Neuronal stem cell (in vitro differentiated cells): ENCODE results near the gene AP2M1.

Experiments
- DNase-seq: peaks from one replicate; pipeline ENCODE4 v3.0.0-alpha.2; 2013; ENCODE audit warnings: low spot score
- H2AFZ ChIP-seq: one replicate; pipeline ENCODE4 v1.6.1; 2013; ENCODE audit warnings: mild to moderate bottlenecking, low read length, inconsistent platforms
- H2AK5ac ChIP-seq: 2 replicates; pipeline ENCODE4 v1.6.1; 2013; ENCODE audit warnings: low read depth, mild to moderate bottlenecking, inconsistent platforms, low read length, moderate library complexity, mixed read lengths
- H2BK120ac ChIP-seq: 2 replicates; pipeline ENCODE4 v1.6.1; 2013; ENCODE audit warnings: low read depth, mild to moderate bottlenecking, inconsistent platforms, low read length, moderate library complexity, mixed read lengths
- H2BK12ac ChIP-seq: one replicate; pipeline ENCODE4 v1.6.1; 2013; ENCODE audit warnings: low read length, inconsistent platforms
- H2BK15ac ChIP-seq: 2 replicates; pipeline ENCODE4 v1.6.1; 2013; ENCODE audit warnings: mild to moderate bottlenecking, low read length, inconsistent platforms, mixed read lengths
- H2BK5ac ChIP-seq: one replicate; pipeline ENCODE4 v1.6.1; 2013; ENCODE audit warnings: inconsistent platforms, mild to moderate bottlenecking, low read length, moderate library complexity
- H3K14ac ChIP-seq: one replicate; pipeline ENCODE4 v1.6.1; 2013; ENCODE audit warnings: low read length, inconsistent platforms
- H3K18ac ChIP-seq: 2 replicates; pipeline ENCODE4 v1.6.1; 2013; ENCODE audit warnings: low read length, inconsistent platforms
- H3K23ac ChIP-seq: 2 replicates; pipeline ENCODE4 v1.6.1; 2013; ENCODE audit warnings: low read depth, mild to moderate bottlenecking, mixed read lengths, low read length, inconsistent platforms; ENCODE audit not compliant: poor library complexity
- H3K27ac ChIP-seq: replicated peaks from 3 replicates; pipeline ENCODE4 v1.5.1; 2013; ENCODE audit warnings: low read length, inconsistent platforms
- H3K27me3 ChIP-seq, 3 experiments: 2 replicates each; pipeline ENCODE4 v1.6.1; 2013; ENCODE audit warnings: low read length in 3 of 3, mild to moderate bottlenecking in 2 of 3, inconsistent platforms in 1 of 3, low read depth in 1 of 3, mixed read lengths in 1 of 3, moderate library complexity in 1 of 3; ENCODE audit not compliant: control insufficient read depth in 3 of 3, insufficient read depth in 3 of 3
- H3K36me3 ChIP-seq, 2 donors: replicated peaks in 1 of 2; 2 replicates each; pipeline ENCODE4 v1.6.1; 2013; ENCODE audit warnings: low read length in 2 of 2; ENCODE audit not compliant: control insufficient read depth in 2 of 2, insufficient read depth in 2 of 2
- H3K4ac ChIP-seq: 2 replicates; pipeline ENCODE4 v1.6.1; 2013; ENCODE audit warnings: inconsistent platforms, mild to moderate bottlenecking, low read length, moderate library complexity
- H3K4me1 ChIP-seq, 2 donors: 1 replicate in 1 of 2; 2 replicates in 1 of 2; pipeline ENCODE4 v1.6.1; 2013; ENCODE audit warnings: low read length in 2 of 2, low read depth in 1 of 2; ENCODE audit not compliant: control insufficient read depth in 2 of 2, insufficient read depth in 1 of 2
- H3K4me2 ChIP-seq: one replicate; pipeline ENCODE4 v1.6.1; 2013; ENCODE audit warnings: mild to moderate bottlenecking, low read length, inconsistent platforms; ENCODE audit not compliant: insufficient read depth, poor library complexity, severe bottlenecking
- H3K4me3 ChIP-seq, 2 donors: 2 replicates each; pipeline ENCODE4 v1.5.1; 2013; ENCODE audit warnings: low read length in 2 of 2, mild to moderate bottlenecking in 2 of 2, inconsistent platforms in 1 of 2, moderate library complexity in 1 of 2
- H3K79me1 ChIP-seq: one replicate; pipeline ENCODE4 v1.6.1; 2013; ENCODE audit warnings: low read depth, mild to moderate bottlenecking, inconsistent platforms, low read length, moderate library complexity
- H3K9ac ChIP-seq: one replicate; pipeline ENCODE4 v1.6.1; 2013; ENCODE audit warnings: mild to moderate bottlenecking, low read depth, low read length, inconsistent platforms; ENCODE audit not compliant: poor library complexity
- H3K9me3 ChIP-seq, 2 donors: replicated peaks in 1 of 2; 2 replicates each; pipeline versions ENCODE3 to v1.6.1; 2013; ENCODE audit warnings: low read length in 2 of 2, mild to moderate bottlenecking in 2 of 2, inconsistent platforms in 1 of 2, low read depth in 1 of 2, mixed read lengths in 1 of 2, moderate library complexity in 1 of 2; ENCODE audit not compliant: control insufficient read depth in 2 of 2, insufficient read depth in 1 of 2
- H4K8ac ChIP-seq: one replicate; pipeline ENCODE4 v1.6.1; 2013; ENCODE audit warnings: low read depth, mild to moderate bottlenecking, inconsistent platforms, low read length, moderate library complexity
- H4K91ac ChIP-seq: one replicate; pipeline ENCODE4 v1.6.1; 2013; ENCODE audit warnings: low read length, low read depth, mild to moderate bottlenecking, inconsistent platforms; ENCODE audit not compliant: poor library complexity
- WGBS, 2 donors: extraction: QIAGEN DNeasy Blood & Tissue Kit; methylation state at CpG; one replicate each; pipeline ENCODE4 v1.1.7; 2013; ENCODE audit warnings: missing lambda C conversion rate in 2 of 2, mixed read lengths in 1 of 2; ENCODE audit not compliant: insufficient read length in 2 of 2, insufficient replicate concordance in 1 of 2; ENCODE audit errors: extremely low coverage in 2 of 2; 5-methylcytosine and 5-hydroxymethylcytosine counted together

Gene AP2M1

GRCh38 chr3:184172681-184173373 is 1.8 kb upstream of the AP2M1 start:
- H3K36me3 ChIP-seq: peaks cover 28 to 63% of the 10 kb centered on the region in 2 donors
- H2BK5ac ChIP-seq: no peak overlapping the region
- no peak overlapping the region for H2BK12ac ChIP-seq
- H3K9me3 ChIP-seq: no peaks in the 10 kb centered on the region
- no peak overlapping the region for H2AFZ ChIP-seq
- no peak overlapping the region for H3K4me3 ChIP-seq
- no peak overlapping the region for H3K4ac ChIP-seq
- H4K91ac ChIP-seq: no peak overlapping the region
- H2AK5ac ChIP-seq: no peak overlapping the region
- DNase-seq: no peak
- peaks cover 15 to 16% of the 10 kb centered on the region in 2 donors for H3K4me1 ChIP-seq
- H3K23ac ChIP-seq: no peak overlapping the region
- no peak overlapping the region for H3K27ac ChIP-seq
- no peak overlapping the region for H2BK120ac ChIP-seq
- no peak overlapping the region for H3K4me2 ChIP-seq
- H3K27me3 ChIP-seq: no peaks in the 10 kb centered on the region
- H3K14ac ChIP-seq: no peak overlapping the region
- peaks cover 7% of the 10 kb centered on the region for H3K79me1 ChIP-seq
- no peak overlapping the region for H3K9ac ChIP-seq
- no peak overlapping the region for H2BK15ac ChIP-seq
- no peak overlapping the region for H3K18ac ChIP-seq
- no peak overlapping the region for H4K8ac ChIP-seq
- no CpG with 5 or more reads among the region's 5 CpGs for WGBS, 2 donors

GRCh38 chr3:184173374-184173722 is 1.3 kb upstream of the AP2M1 start:
- no peaks in the 10 kb centered on the region for H3K27me3 ChIP-seq
- H2AFZ ChIP-seq: no peak overlapping the region
- WGBS, 2 donors: no CpG with 5 or more reads among the region's 2 CpGs
- no peak overlapping the region for H2BK5ac ChIP-seq
- no peak overlapping the region for H4K91ac ChIP-seq
- no peak overlapping the region for H3K23ac ChIP-seq
- no peak overlapping the region for H3K4ac ChIP-seq
- H3K14ac ChIP-seq: no peak overlapping the region
- no peak overlapping the region for H2BK12ac ChIP-seq
- no peak overlapping the region for H2AK5ac ChIP-seq
- no peak overlapping the region for H3K4me2 ChIP-seq
- no peak overlapping the region for H2BK120ac ChIP-seq
- no peak overlapping the region for H3K4me3 ChIP-seq
- no peak overlapping the region for H3K9ac ChIP-seq
- H3K79me1 ChIP-seq: peaks cover 9% of the 10 kb centered on the region
- no peak overlapping the region for H3K18ac ChIP-seq
- H3K9me3 ChIP-seq: no peaks in the 10 kb centered on the region
- no peak overlapping the region for H3K27ac ChIP-seq
- H3K4me1 ChIP-seq: peaks cover 15 to 18% of the 10 kb centered on the region in 2 donors
- H2BK15ac ChIP-seq: no peak overlapping the region
- peaks cover 28 to 63% of the 10 kb centered on the region in 2 donors for H3K36me3 ChIP-seq
- no peak for DNase-seq
- no peak overlapping the region for H4K8ac ChIP-seq

- no peak overlapping the region for H3K9ac ChIP-seq
- H3K4me3 ChIP-seq: peak overlapping the region in 1 of 2 donors; percentile 99
- no peak overlapping the region for H3K27ac ChIP-seq
- no peaks in the 10 kb centered on the region for H3K9me3 ChIP-seq
- H3K14ac ChIP-seq: no peak overlapping the region
- peaks cover 9% of the 10 kb centered on the region for H3K79me1 ChIP-seq
- no peak overlapping the region for H3K18ac ChIP-seq
- H3K36me3 ChIP-seq: peaks cover 33 to 63% of the 10 kb centered on the region in 2 donors
- no peak overlapping the region for H2BK120ac ChIP-seq
- peaks cover 15 to 18% of the 10 kb centered on the region in 2 donors for H3K4me1 ChIP-seq
- H3K4me2 ChIP-seq: no peak overlapping the region
- H4K8ac ChIP-seq: no peak overlapping the region
- no peaks in the 10 kb centered on the region for H3K27me3 ChIP-seq
- no peak overlapping the region for H4K91ac ChIP-seq
- no peak overlapping the region for H3K23ac ChIP-seq
- peak overlapping the region; percentile 44 for H2AFZ ChIP-seq
- no peak overlapping the region for H2BK5ac ChIP-seq
- no peak overlapping the region for H2BK12ac ChIP-seq
- no CpG with 5 or more reads among the region's 4 CpGs for WGBS, 2 donors
- no peak overlapping the region for H2BK15ac ChIP-seq
- no peak overlapping the region for H2AK5ac ChIP-seq
- no peak for DNase-seq
- H3K4ac ChIP-seq: no peak overlapping the region
Observed at GRCh38 chr3:184174284-184174645, 390 bp upstream of the AP2M1 start.

- Histone ChIP-seq H2BK5ac (no peak overlapping the region), H3K27ac (peak overlapping the region; percentile 32), H3K4me3 (peak overlapping the region; percentile 99), H3K79me1 (peaks cover 9% of the 10 kb centered on the region), H2AFZ (no peak overlapping the region), H3K14ac (peak overlapping the region; percentile 98), H3K9me3 (no peaks in the 10 kb centered on the region), H3K36me3 (peaks cover 40 to 64% of the 10 kb centered on the region in 2 donors), H4K91ac (no peak overlapping the region), H3K4me2 (peak overlapping the region; percentile 92), H3K9ac (peak overlapping the region; percentile 99), H3K27me3 (no peaks in the 10 kb centered on the region), H2BK120ac (peak overlapping the region; percentile 38), H2BK15ac (no peak overlapping the region), H4K8ac (no peak overlapping the region), H2BK12ac (no peak overlapping the region), H3K18ac (peak overlapping the region; percentile 99), H2AK5ac (peak overlapping the region; percentile 85), H3K23ac (no peak overlapping the region), H3K4me1 (peaks cover 15 to 18% of the 10 kb centered on the region in 2 donors), H3K4ac (no peak overlapping the region)
- no CpG with 5 or more reads among the region's 8 CpGs for WGBS, 2 donors
- no peak for DNase-seq
Observed at GRCh38 chr3:184175506-184175905, 851 bp downstream of the AP2M1 start.
